HG02852 (cell line): ENCODE measurements around the gene ZNF341.
A peak's percentile ranks its signal among the peaks of the same experiment; 100 is the strongest.
"Not testable (repeated sequence)": the region's sequence is repeated elsewhere in the genome, so short reads cannot be mapped to it uniquely, and the experiment has no call there.

Source experiments
- ATAC-seq: cut with Tn5 transposase; IDR thresholded peaks from one replicate; pipeline ENCODE4 v1.9.1; 2021; ENCODE audit warnings: mild to moderate bottlenecking, moderate library complexity; ENCODE audit not compliant: unreplicated experiment

ZNF341 gene

GRCh38 chr20:33731693-33732165, at the start of gene ZNF341:
ZNF341 (plus strand) TSS chr20:33731996; CDS start chr20:33732022, 26 bp downstream.
- ATAC-seq, result peak; percentile 63

- no peak for ATAC-seq
Observed at GRCh38 chr20:33684533-33685327, 47.1 kb upstream of the ZNF341 start.

- ATAC-seq, result peak; percentile 38
Observed at GRCh38 chr20:33685328-33686099, 46.3 kb upstream of the ZNF341 start.

GRCh38 chr20:33686100-33686983, 45.5 kb upstream of the ZNF341 start, which contains the start of gene E2F1:
E2F1 (minus strand) TSS chr20:33686385; CDS start chr20:33686264, 121 bp downstream.
- peak; percentile 79 for ATAC-seq

GRCh38 chr20:33686984-33687366, 44.8 kb upstream of the ZNF341 start:
- no peak for ATAC-seq

GRCh38 chr20:33687370-33687915, 44.4 kb upstream of the ZNF341 start:
- ATAC-seq, result no peak

- ATAC-seq, result no peak
Observed at GRCh38 chr20:33687993-33688937, 43.5 kb upstream of the ZNF341 start.

- no peak for ATAC-seq
Observed at GRCh38 chr20:33688938-33689424, 42.8 kb upstream of the ZNF341 start.

GRCh38 chr20:33689493-33689892, 42.3 kb upstream of the ZNF341 start:
- no peak for ATAC-seq

- ATAC-seq, result no peak
Observed at GRCh38 chr20:33689973-33690372, 41.8 kb upstream of the ZNF341 start.

- no peak for ATAC-seq
Observed at GRCh38 chr20:33693289-33693688, 38.5 kb upstream of the ZNF341 start.

- no peak for ATAC-seq
Observed at GRCh38 chr20:33693741-33694638, 37.8 kb upstream of the ZNF341 start.

GRCh38 chr20:33694639-33695012, 37.2 kb upstream of the ZNF341 start:
- ATAC-seq, result no peak

GRCh38 chr20:33696448-33696847, 35.3 kb upstream of the ZNF341 start:
- no peak for ATAC-seq

- no peak for ATAC-seq
Observed at GRCh38 chr20:33697129-33697528, 34.7 kb upstream of the ZNF341 start.

GRCh38 chr20:33698966-33699365, 32.8 kb upstream of the ZNF341 start:
- not testable (repeated sequence) for ATAC-seq

GRCh38 chr20:33700696-33701441, 30.9 kb upstream of the ZNF341 start:
- ATAC-seq, result not testable (repeated sequence)
